ENCODE data around the gene PNPO. TPM values are rescaled to one million over a fixed set of nuclear protein-coding genes. Genes with fewer than 3 reads are reported as not detected.

PNPO gene
- total and polyA plus RNA-seq, 2 of the 8 experiments (the other 6 are each of a cell fraction or from before 2014, with no cell fraction given), result 7.0 to 8.1 TPM

GRCh38 chr17:47989700-47990099 is 48.3 kb downstream of the PNPO start (continued):
- TF ChIP-seq POLR2AphosphoS5 (IDR thresholded peaks at IDR 0.05; ENCODE audit: low read depth, low read length), result no peak
- TF ChIP-seq HDAC6 (IDR thresholded peaks at IDR 0.05; ENCODE audit: low read depth, low read length), result no peak
- no peak for TF ChIP-seq SRF (IDR thresholded peaks at IDR 0.05; ENCODE audit: low read depth, low read length)
- TF ChIP-seq ZNF274 (IDR thresholded peaks at IDR 0.05; ENCODE audit: borderline replicate concordance, extremely low read depth, low read length), result no peak
- no peak for TF ChIP-seq CEBPB (IDR thresholded peaks at IDR 0.05; ENCODE audit: low read depth, low read length)
- TF ChIP-seq RBBP5 (IDR thresholded peaks at IDR 0.05; ENCODE audit: borderline replicate concordance, low read depth, low read length), result no peak

Measured in H1 (cell line).